ENCODE results near the gene CHST9.

GRCh38 chr18:26902291-26902690 is 282.8 kb downstream of the CHST9 start:
- TF ChIP-seq POLR2AphosphoS5 (IDR thresholded peaks at IDR 0.05): no peak
- no peak for TF ChIP-seq CTCF (IDR thresholded peaks at IDR 0.05)
- no peak for TF ChIP-seq EP300 (IDR thresholded peaks at IDR 0.05)

Data from sigmoid colon (tissue), 4 donors.